ENCODE results near the gene MGMT. TPM values are rescaled to one million over a fixed set of nuclear protein-coding genes. Genes with fewer than 3 reads are reported as not detected.

Gene MGMT
- polyA plus RNA-seq, 3 donors: 9.5 to 23.5 (median 17.5) TPM

- no peaks in the 10 kb centered on the region for H3K4me1 Mint-ChIP-seq
- intact Hi-C loops (cut with micrococcal nuclease): no loop called here
- 50% methylated on average over 1 of the region's 5 CpGs for WGBS (ENCODE audit: insufficient coverage)
- Histone ChIP-seq H3K27me3 (ENCODE audit: control insufficient read depth in 2 of 2, insufficient read depth in 2 of 2, low read length in 2 of 2) (no peaks in the 10 kb centered on the region), H4K20me1 (ENCODE audit: insufficient read depth, low read length) (no peaks in the 10 kb centered on the region), H3K9me3 (replicated peaks in 1 of 2; ENCODE audit: control insufficient read depth in 1 of 2, insufficient read depth in 1 of 2, low read length in 2 of 2) (peaks cover 21 to 48% of the 10 kb centered on the region in 2 donors), H3K4me3 (replicated peaks in 1 of 3; ENCODE audit: low read depth in 2 of 3, low read length in 3 of 3) (no peak overlapping the region), H2AFZ (ENCODE audit: insufficient read depth, low read depth, low read length, poor library complexity, severe bottlenecking) (no peak overlapping the region), H3K4me2 (replicated peaks; ENCODE audit: extremely low read depth, low read length, poor library complexity, severe bottlenecking) (no peak overlapping the region), H3K36me3 (replicated peaks in 1 of 2; ENCODE audit: control insufficient read depth in 1 of 2, insufficient read depth in 2 of 2, low read length in 2 of 2) (peaks cover 0 to 2% of the 10 kb centered on the region in 2 donors), H3K4me1 (ENCODE audit: control insufficient read depth in 1 of 2, insufficient read depth in 2 of 2, low read length in 2 of 2) (no peaks in the 10 kb centered on the region), H3K27ac (ENCODE audit: low read depth in 1 of 2, low read length in 2 of 2) (no peak overlapping the region), H3K79me2 (ENCODE audit: insufficient read depth, low read length) (no peaks in the 10 kb centered on the region), H3K9ac (ENCODE audit: insufficient read depth, low read length, poor library complexity, severe bottlenecking) (no peak overlapping the region)
- DNase-seq: no peak
- H3K4me3 Mint-ChIP-seq: no peak overlapping the region
- H3K27me3 Mint-ChIP-seq (ENCODE audit: low read depth in 3 of 3): peaks cover 0 to 3% (median 2%) of the 10 kb centered on the region in 3 donors
- peaks cover 3 to 9% of the 10 kb centered on the region in 2 donors for H3K36me3 Mint-ChIP-seq
- H3K27ac Mint-ChIP-seq: no peak overlapping the region
- H3K9me3 Mint-ChIP-seq: peaks cover 16 to 42% (median 33%) of the 10 kb centered on the region in 7 donors
- TF ChIP-seq, protein P1, sequence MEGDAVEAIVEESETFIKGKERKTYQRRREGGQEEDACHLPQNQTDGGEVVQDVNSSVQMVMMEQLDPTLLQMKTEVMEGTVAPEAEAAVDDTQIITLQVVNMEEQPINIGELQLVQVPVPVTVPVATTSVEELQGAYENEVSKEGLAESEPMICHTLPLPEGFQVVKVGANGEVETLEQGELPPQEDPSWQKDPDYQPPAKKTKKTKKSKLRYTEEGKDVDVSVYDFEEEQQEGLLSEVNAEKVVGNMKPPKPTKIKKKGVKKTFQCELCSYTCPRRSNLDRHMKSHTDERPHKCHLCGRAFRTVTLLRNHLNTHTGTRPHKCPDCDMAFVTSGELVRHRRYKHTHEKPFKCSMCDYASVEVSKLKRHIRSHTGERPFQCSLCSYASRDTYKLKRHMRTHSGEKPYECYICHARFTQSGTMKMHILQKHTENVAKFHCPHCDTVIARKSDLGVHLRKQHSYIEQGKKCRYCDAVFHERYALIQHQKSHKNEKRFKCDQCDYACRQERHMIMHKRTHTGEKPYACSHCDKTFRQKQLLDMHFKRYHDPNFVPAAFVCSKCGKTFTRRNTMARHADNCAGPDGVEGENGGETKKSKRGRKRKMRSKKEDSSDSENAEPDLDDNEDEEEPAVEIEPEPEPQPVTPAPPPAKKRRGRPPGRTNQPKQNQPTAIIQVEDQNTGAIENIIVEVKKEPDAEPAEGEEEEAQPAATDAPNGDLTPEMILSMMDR (IDR thresholded peaks at IDR 0.05): no peak
Measured at GRCh38 chr10:129502448-129502847, 35.4 kb downstream of the MGMT start.

GRCh38 chr10:129505500-129506075, 38.5 kb downstream of the MGMT start:
- Histone ChIP-seq H3K4me3 (replicated peaks in 1 of 3; ENCODE audit: low read depth in 2 of 3, low read length in 3 of 3) (no peak overlapping the region), H2AFZ (ENCODE audit: insufficient read depth, low read depth, low read length, poor library complexity, severe bottlenecking) (no peak overlapping the region), H3K4me2 (replicated peaks; ENCODE audit: extremely low read depth, low read length, poor library complexity, severe bottlenecking) (no peak overlapping the region), H3K36me3 (replicated peaks in 1 of 2; ENCODE audit: control insufficient read depth in 1 of 2, insufficient read depth in 2 of 2, low read length in 2 of 2) (no peaks in the 10 kb centered on the region), H3K27ac (ENCODE audit: low read depth in 1 of 2, low read length in 2 of 2) (no peak overlapping the region), H3K9ac (ENCODE audit: insufficient read depth, low read length, poor library complexity, severe bottlenecking) (no peak overlapping the region), H4K20me1 (ENCODE audit: insufficient read depth, low read length) (no peaks in the 10 kb centered on the region), H3K9me3 (replicated peaks in 1 of 2; ENCODE audit: control insufficient read depth in 1 of 2, insufficient read depth in 1 of 2, low read length in 2 of 2) (peaks cover 47 to 59% of the 10 kb centered on the region in 2 donors), H3K79me2 (ENCODE audit: insufficient read depth, low read length) (no peaks in the 10 kb centered on the region), H3K27me3 (ENCODE audit: control insufficient read depth in 2 of 2, insufficient read depth in 2 of 2, low read length in 2 of 2) (no peaks in the 10 kb centered on the region), H3K4me1 (ENCODE audit: control insufficient read depth in 1 of 2, insufficient read depth in 2 of 2, low read length in 2 of 2) (no peaks in the 10 kb centered on the region)
- no peaks in the 10 kb centered on the region for H3K4me1 Mint-ChIP-seq
- 100% methylated on average over 1 of the region's 4 CpGs for WGBS (ENCODE audit: insufficient coverage)
- DNase-seq: no peak
- H3K27me3 Mint-ChIP-seq (ENCODE audit: low read depth in 3 of 3): peaks cover 0 to 3% (median 0%) of the 10 kb centered on the region in 3 donors
- no peak overlapping the region for H3K27ac Mint-ChIP-seq
- H3K9me3 Mint-ChIP-seq: peaks cover 27 to 55% (median 49%) of the 10 kb centered on the region in 7 donors
- no peak overlapping the region for H3K4me3 Mint-ChIP-seq
- TF ChIP-seq, protein P1 (IDR thresholded peaks at IDR 0.05): no peak
- intact Hi-C loops (cut with micrococcal nuclease): no loop called here
- H3K36me3 Mint-ChIP-seq: peaks cover 0 to 3% of the 10 kb centered on the region in 2 donors

All from CD14-positive monocyte (primary cell).